DMS53 (cell line): ENCODE results near the gene STRIP1.

Experiments
- DNase-seq: peaks from one replicate; lab custom pipeline; 2025; lab: John Stamatoyannopoulos, UW

The STRIP1 gene

DNA sequence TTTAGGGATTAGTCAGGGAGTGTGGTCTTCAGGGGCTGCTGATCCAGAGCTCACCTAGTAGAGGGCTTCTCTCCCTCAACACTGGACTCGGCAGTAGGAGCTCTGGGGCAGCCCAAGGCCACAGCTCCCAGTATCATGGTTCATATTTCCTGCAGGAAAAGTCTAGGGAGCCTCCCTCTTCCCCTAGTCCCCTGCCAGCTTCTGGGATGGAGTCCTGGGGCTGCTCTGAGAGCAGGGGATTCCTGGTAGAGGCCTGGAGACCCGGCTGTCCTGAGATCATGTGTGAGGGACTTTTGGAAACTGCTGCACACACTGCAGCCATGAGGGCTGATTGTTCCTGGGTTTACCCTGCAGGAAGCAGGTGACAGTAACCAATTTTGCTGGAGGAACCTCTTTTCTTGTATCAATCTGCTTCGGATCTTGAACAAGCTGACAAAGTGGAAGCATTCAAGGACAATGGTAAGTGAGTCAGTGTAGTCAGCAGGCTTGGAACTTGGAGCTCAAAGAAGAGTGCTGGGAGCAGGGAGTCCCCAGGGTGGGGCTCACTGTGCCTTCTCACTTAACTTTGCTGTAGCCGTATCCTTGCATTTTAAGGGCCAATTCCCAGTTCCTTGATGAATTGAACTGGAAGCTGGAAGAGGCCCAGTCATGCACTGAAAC lies 16.3 kb downstream of the STRIP1 start:
- no peak for DNase-seq

DNA sequence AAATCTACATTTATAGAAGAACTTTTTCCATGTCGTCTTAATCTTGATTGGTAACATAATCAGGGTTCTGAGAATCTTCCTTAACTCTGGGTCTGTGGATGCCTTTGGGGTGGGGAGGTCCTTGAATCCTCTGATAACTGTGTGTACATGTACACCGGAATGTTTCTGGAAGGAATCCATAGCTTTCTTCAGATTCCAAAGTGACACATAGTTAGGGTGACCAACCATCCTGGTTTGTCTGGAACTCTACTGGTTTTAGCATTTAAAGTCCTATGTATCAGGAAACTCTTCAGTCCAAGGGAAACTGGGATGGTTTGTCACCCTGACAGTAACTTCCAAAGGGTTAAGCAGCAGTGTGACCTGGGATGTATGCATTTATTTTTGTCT lies 16.8 kb downstream of the STRIP1 start:
- DNase-seq, result no peak

DNA sequence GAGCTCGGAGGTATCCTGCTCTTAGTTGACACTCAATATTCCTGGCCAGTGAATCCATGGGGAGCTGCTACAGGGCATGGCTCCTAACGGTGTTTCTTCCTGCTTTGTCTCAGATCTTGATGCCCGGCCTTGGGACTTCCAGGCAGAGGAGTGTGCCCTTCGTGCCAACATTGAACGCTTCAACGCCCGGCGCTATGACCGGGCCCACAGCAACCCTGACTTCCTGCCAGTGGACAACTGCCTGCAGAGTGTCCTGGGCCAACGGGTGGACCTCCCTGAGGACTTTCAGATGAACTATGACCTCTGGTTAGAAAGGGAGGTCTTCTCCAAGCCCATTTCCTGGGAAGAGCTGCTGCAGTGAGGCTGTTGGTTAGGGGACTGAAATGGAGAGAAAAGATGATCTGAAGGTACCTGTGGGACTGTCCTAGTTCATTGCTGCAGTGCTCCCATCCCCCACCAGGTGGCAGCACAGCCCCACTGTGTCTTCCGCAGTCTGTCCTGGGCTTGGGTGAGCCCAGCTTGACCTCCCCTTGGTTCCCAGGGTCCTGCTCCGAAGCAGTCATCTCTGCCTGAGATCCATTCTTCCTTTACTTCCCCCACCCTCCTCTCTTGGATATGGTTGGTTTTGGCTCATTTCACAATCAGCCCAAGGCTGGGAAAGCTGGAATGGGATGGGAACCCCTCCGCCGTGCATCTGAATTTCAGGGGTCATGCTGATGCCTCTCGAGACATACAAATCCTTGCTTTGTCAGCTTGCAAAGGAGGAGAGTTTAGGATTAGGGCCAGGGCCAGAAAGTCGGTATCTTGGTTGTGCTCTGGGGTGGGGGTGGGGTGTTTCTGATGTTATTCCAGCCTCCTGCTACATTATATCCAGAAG lies 19.4 kb downstream of the STRIP1 start:
- DNase-seq, result peak; percentile 73

DNA sequence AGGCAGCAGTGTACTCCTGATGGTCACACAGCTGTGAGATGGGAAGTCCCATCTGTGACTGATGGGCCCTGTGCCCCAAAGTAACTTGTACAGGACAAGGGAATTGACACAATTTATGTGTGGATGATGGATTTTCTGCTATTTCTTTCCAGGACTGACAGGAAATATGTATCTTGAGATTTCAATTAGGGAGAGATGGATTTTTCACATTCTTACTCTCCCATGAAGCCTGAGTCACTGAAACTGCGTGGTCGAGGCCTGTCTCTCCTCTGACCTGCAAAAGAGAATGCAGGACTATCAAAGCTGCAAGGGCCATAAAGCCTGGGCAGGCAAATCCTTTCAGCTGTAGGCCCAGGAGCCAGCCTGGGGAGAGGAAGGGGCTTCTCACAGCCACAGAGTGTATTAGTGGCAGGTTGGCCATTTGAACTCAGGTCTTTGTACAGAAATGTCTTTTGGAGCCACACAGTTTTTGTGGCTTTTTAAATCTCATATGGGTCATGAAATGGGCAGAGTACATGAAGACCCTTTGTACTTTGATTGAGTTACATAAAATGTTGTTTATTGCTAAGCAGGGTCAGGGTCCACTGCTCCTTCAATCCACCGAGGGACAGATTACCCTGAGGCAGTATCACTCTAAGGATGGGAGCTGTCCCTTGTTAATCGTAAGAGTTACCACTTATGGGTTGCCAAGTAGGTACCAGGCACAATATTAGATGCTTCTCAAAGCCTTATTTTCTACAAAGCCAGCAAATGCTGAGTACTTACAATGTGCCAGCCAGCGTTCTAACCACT lies 21.3 kb downstream of the STRIP1 start:
- no peak for DNase-seq

DNA sequence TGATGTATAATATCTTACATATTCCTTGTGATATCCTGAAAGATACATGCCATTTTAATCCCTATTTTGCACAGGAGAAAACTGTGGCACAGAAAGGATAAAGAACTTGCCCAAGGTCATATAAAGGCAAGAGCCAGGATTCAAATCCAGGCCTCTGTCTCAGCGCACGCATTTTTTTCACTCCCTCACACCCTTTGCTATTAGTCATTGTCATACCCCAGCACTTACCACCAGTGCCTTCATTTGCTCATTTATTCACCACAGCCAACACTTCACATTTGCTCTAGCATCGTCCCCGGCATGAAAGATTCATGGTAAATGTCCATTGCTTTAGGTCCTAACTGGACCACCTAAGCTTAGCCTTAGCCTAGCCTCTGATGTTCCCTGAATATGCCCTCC lies 21.9 kb downstream of the STRIP1 start:
- no peak for DNase-seq

DNA sequence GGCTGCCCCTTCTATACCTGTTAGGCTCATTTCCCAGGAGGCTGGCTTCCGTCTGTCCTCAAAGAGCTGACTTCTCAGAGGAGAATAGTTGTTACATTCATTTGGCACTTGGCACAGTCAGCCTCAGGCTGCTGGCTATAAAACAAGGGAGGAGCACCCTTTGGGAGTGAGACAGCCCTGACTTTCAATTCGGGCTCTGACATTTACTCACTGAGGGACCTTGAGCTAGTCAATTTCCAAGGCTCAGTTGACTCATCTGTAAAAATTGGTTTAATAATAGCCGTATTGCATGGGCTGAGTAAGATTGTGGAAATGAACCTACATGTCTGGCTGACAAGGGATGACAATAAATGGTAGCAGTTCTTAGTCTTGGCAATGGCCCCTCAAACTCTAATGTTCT lies 22.4 kb downstream of the STRIP1 start:
- no peak for DNase-seq

DNA sequence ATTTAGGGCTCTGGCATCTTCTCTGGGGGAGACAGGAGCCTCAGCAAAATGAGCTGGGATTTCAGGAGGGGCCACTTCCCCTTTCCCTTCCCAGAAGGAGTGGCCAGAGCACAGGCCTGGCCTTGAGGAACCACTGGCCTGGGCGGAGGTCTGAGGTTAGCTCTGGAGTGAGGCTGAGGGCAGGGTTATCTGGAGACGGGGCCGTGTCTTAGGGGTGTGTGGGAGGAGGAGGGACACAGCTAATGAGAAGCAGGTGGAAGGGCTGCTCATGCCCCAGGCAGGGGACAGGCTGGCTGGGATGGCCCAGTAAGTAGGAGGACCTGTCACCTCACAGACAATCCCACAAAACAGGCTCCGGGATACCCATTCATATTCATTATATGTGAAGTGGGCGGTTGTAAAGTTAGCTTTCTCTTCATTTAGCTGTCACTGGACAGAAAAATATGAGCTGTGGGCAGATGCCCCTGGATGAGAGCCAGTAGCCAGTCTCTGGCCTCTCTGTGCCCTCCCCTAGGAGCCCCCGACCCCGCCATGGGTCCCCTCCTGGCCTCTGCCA lies 23.6 kb downstream of the STRIP1 start:
- DNase-seq, result no peak

DNA sequence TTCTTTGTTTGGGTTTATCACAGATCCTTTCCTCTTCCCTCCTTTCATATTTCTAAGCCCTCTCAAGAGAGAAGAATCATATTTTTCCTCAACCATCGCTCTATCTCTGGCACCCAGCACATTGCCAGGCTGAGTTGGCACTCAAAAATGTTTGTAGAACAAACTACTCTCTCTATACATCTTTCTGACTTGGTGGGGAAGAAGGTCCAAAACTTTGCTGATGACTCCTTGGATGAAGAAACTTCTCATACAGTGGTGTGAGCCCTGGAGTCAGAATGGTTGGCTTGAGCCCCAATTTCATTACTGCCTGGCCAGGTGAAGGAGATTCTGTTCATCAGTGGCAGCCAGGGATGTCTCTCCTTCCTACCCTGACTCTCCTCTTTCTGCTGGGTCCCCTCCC lies 24.2 kb downstream of the STRIP1 start:
- DNase-seq, result no peak

DNA sequence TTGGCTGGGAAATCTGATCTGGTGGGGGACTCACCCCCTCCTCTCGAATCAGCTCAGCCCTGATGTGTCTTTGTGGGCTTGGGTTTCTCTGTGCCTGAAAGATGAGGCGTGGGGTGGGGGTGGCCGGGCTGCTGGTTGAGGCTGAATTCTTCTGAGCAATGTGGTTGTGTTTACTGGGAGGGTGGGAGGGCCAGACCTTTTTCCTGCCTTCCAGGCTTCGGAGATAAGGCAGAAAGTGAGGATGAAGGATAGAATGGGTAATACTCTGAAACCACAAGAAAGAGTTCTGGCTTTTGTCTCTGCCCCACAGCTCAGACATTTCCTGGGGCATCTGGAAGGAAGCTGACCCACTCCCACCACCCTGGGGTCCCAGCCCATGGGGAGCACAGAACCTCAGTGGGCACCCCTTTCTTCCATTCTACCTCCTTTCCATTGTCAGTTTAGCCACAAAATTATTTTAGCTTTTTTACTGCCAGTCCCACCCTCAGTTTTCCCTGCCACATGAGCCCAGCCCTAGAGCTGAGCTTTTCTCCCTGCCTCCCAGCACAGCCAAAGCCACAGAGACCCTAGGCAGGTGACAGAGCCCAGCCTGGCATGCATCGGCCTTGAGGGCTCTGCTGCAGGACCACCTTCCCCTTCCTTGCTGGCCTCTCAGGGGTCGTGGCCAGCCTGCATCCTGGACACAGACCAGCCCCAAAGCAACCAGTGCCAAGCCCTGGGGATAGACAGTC lies 24.9 kb downstream of the STRIP1 start:
- no peak for DNase-seq

DNA sequence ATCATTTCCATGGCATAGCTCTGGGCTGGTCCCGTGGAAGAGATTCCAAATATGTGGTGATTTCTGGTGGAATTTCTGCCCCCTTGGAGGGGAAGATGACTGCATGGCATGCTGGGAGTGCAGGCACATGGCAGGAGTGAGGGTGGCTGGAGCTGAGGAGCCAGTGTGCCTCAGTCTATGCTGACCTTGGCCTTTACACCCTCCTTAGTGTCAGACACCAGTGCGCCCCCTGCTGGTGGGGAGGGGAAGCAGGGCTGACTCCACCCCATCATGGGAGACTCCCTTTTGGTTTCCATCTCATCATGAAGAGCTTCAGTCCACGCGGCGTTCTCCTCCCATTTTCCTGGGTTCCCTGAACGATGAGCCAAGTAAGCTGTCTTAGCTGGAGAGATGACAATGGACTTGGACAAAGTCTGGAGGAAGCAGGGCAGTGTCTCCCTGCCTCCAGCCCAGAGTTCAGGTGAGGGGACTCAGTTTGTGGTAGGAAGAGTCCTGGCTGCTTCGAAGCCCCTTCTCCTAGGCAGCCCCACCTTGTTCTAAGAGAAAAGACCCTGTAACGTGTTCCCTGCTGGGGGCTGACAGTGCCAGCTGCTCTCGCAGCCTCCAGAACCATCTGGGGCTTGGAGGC lies 25.7 kb downstream of the STRIP1 start:
- peak; percentile 77 for DNase-seq

DNA sequence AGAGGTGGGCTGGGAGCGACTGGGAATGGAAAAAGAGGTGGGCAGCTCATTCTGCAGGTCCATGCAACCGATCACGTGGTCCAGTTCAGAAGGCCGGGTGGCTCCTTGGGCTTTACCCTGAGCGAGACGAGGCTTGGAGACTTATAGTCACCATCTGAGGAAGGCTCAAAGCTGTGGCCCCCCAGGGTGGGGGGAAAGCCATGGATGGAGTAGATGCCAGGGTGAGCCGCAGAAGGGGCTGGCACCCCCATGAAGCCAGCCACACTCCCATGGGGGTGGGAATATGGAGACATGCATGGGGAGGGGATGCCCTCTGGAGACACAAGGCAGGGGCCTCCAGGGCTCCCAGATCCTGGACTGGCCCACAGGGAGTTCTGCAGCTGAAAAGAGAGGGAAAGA lies 26.2 kb downstream of the STRIP1 start:
- DNase-seq, result no peak

DNA sequence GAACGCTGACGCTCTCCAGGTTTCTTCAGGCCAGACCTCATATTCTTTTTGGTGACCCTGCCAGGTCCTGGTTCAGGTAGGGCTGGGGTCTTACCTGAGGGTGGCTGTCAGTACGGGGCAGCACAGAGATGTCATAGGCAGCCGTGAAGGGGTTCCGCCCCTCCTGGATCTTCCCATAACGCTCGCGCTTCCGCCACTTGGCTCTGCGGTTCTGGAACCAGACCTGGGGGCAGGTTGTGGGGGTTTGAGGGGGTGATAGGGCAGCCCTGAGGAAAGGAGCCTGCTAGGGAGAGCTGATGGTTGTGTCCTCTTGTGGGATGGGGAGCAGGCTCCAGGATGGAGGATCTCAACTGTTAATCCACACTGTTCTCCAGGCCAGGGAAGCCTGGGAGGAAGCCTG lies 26.9 kb downstream of the STRIP1 start:
- DNase-seq, result no peak

DNA sequence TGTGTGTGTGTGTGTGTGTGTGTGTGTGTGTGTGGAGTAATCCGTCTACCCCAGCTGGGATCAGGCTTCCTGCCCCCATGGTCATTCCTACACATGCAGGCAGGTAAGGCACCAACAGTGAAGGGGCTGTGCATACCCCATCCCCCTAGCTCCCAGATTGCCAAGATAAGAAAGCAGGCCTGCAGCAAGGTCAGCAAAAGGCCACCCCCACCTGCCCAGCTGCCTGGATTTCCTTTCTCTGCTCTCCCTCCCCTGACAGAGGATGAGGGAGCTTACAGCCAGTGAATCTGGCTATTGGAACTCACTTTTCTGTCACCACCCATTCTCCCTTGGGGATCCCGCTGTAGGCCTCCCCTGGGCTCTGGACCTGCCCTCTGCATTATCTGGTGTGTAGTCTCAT lies 28.2 kb downstream of the STRIP1 start:
- DNase-seq, result no peak

DNA sequence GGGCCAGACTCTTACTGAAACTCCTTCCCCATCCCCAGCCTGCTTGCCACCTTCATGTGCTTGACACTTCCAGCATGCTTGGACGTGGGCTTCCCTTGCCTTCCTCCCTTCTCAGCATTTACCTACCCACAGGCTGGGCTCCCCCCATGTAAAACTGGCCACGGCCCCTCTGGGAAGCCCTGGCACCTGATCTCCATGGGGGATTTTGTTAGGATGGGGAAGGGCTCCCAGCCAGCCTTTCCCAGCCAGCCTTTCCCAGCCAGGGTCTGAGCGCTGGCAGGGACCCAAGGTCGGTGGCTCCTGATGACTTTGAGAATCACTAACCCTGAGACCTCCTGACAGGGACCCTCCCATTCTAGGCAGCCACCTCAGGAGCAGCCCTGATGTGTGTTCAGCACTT lies 29.4 kb downstream of the STRIP1 start:
- DNase-seq, result no peak

DNA sequence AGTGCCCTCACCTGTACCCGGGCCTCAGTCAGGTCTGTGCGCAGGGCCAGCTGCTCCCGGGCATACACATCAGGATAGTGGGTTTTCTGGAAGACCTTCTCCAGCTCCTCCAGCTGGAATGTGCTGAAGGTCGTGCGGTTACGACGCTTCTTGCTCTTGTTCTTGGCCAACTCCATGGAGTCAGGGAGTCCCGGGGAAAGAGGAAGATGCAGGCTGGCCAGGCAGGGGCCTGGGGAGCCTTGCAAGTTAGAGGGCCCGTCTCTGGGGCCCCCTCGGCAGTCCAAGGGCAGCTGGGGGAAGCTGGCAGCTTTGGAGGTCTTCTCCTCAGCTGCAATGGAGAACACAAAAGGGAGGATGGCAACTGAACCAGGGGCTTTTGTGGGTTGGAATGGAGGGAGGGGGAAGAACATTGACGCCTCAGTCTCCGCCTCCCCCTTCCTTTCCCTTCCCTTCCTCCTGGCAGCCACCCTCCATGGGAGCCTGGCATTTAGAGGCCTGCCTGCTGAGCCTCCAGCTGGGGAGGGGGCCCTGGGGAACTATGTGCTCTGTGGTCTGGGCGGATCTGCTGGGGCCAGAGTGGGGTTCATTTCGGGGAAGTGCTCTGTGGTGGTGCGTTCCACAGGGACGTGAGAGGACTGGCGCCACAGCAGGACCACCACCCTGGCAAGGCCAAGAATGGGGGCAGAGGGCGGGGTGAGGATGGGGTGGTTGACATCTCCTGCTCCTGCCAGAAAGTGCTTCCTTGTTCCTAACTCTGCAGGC lies 30.3 kb downstream of the STRIP1 start:
- no peak for DNase-seq

DNA sequence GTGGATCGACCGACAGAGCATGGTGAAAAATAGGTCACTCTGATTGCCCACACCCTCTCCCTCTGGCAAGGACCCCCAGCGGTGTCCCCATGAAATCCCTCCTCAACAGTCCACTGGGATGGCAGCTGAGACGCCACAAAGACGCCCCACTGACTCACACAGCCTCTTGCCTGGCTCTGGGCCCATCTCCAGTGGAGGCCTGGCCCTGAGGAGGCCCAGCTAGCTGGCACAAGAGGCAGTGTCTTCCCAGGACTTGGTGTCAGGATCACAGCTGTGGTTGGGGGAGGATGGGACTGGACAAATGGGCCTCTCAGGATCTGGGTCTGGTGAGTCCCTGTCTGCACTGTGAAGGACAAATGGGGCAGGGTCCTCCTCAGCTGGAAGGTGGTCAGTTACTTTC lies 31.4 kb downstream of the STRIP1 start:
- no peak for DNase-seq

DNA sequence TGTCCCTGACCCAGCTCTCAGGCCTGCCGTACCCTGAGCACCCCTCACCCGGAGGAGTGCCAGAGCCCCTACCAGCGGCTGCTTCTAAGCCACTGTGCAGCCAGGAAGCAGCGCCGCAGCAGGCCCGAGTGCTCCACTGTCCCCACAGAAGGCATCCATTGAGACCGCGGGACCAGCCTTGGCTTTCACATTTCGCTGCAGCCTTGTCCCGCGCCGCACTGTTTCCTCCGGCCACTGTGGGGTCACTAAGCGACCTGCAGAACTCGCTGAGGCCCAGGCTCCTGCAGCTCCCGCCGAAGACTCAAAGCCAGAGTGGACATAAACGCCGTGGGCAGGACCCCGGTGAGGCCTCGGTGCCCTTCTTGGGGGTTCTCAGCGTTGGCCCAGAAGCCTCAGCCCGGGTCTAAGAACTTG lies 33.1 kb downstream of the STRIP1 start:
- DNase-seq, result no peak

DNA sequence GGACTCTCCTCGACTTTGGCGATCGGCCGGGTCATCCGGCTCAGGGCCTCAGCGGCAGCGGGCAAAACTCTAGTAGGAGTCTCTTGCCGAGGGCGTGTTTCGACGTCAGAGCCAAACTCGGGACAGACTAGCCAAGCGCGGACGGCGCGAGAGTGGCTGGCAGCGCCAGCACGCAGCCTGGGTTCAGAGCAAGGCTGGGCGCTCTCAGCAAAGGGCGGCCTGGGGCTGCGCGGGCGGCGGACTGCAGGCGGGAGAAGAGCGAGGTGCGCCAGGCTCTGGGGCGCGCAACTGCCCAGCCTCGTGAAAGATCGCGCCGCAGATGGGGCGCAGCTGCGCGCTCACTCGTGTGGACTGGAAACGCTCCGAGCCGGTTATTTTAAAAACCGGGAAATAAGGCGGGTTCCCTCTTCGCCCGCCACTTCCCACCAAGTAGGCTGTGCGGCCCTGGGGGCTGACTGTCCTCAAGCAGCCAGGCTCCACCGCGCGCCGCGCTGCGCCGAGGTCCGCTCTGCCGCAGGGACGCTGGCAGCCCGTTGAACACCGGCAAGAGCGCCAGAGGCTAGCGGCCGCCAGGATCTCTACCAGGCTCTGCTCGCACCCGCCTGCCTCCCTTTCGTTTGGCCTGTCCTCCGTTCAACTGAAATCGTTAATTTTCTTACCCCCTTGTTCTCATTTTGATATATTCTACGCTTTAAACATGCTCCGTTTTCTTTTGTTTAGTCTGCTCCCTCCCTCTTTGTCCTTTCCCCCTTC lies 33.6 kb downstream of the STRIP1 start:
- no peak for DNase-seq

DNA sequence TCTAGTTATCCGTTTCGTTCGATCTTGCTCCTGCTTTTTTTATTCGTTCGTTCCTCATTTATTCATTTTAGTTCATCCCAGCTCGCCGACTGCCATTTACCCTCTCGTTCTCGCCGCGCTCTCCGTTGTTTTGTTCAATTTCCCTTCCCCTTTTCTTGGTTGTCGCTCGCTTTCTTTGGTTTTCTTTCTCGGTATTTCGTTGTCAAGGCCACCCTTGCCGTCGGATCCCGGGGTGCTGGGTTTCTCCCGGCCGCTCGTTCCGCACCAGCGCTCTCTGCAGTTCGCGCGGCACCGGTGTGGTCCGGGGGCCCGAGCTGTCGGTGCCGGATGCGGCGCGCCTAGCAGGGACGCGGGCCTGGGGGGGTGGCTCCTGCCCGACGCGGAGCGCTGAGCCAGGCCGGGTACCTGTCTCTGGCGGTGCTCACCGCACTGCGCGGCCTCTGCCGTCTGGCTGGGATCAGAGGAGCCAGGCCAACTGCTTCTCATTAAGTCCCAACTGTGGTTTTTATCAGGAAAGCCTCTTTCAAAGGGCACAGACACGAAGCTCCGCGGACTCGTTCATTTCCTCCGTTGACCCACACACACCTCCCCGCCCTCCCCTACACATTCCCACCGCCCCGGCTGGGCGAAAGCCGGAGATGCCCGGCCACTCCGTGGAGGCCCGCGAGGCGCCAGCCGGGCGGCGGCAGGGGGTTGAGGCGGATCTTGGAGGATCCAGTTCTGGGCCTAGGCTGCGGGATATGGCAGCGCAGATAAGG lies 34.4 kb downstream of the STRIP1 start:
- DNase-seq, result no peak
